HG03045 (cell line): ENCODE measurements around the gene TOX2.

ENCODE experiments used
- ATAC-seq: cut with Tn5 transposase; IDR thresholded peaks from one replicate; pipeline ENCODE4 v1.9.1; 2021; ENCODE audit warnings: mild to moderate bottlenecking, moderate library complexity; ENCODE audit not compliant: unreplicated experiment

TOX2 gene, protein sequence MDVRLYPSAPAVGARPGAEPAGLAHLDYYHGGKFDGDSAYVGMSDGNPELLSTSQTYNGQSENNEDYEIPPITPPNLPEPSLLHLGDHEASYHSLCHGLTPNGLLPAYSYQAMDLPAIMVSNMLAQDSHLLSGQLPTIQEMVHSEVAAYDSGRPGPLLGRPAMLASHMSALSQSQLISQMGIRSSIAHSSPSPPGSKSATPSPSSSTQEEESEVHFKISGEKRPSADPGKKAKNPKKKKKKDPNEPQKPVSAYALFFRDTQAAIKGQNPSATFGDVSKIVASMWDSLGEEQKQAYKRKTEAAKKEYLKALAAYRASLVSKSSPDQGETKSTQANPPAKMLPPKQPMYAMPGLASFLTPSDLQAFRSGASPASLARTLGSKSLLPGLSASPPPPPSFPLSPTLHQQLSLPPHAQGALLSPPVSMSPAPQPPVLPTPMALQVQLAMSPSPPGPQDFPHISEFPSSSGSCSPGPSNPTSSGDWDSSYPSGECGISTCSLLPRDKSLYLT

GRCh38 chr20:43914311-43915210 is at the start of gene TOX2:
Gene TOX2, plus strand, starts transcription at chr20:43914852. Its CDS starts 40 bp downstream, at chr20:43914892.
- peak; percentile 54 for ATAC-seq

DNA sequence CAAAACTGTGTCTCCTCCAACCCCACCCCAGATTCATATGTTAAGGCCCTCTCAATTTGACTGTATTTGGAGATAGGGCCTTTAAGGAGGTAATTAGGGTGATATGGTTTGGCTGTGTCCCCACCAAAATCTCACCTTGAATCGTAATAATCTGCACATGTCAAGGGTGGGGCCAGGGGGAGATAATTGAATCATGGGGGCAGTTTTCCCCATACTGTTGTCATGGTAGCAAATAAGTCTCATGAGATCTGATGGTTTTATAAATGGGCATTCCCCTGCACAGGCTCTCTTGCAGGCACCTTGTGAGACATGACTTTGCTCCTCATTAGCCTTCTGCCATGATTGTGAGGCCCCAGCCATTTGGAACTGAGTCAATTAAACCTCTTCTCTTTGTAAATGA is 46.6 kb upstream of the TOX2 start:
- no peak for ATAC-seq

GRCh38 chr20:43870484-43870883 is 44.2 kb upstream of the TOX2 start:
- ATAC-seq = no peak

GRCh38 chr20:43878776-43879175 is 35.9 kb upstream of the TOX2 start:
- ATAC-seq = no peak

DNA sequence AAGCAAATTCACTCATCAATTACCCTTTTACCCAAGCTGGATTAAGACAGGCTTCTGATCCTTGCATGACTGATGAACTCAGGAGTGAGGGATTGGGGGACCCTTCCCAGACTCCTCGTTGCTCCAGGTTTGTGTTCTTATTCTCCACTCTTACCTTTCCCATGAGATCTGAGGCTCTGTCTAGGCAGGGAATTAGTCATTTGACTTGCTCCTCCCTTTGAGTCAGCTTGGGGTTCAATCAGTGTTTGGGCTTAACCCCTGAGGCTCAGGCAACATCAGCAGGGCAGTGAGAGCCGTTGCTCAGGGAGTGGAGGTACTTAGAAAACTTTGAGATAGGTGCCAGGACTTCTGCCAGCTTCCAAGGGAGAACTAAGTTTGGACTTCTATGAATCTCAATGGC is 20.7 kb upstream of the TOX2 start:
- no peak for ATAC-seq

- ATAC-seq = no peak
Measured at GRCh38 chr20:43894491-43894890, 20.2 kb upstream of the TOX2 start.

- no peak for ATAC-seq
Measured at GRCh38 chr20:43895235-43895634, 19.4 kb upstream of the TOX2 start.

DNA sequence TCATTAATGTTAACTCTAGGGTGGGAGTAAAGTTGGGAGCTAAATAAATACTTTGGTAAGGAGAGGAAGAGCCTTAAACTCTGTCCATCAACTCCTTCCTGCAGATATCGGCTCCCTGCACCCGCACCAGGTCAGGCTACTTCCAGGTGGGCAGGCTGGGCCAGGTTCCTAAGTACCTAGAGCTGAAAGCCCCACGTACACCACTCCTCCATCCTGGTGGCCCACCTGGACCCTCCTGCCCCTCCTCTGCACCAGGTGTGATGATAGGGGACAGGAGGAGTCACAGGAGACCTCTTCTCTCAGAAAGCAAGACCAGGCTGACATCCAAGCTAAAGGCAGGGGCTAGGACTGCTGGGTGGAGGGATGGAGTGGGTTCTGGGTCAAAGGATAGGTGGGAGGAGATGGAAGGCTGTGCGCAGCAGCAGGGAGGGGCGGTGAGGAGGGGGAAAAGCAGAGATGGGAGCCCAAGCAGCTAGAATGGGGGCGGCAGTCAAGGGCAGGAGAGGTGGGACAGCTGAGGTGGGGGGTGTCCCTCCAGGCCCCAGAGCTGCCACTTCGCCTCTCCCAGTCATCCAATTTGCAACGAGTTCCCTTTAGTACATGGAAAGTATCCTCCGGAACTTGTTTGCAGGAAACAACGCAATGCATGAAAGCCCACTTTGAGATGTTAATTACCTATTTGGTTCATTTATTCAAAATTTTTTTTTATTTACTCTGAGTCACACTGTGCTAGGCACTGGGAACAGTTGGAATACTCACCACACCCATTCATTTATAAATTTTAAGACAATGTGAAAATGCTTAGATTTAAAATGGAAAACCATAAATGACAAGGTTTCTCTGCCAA is 15.2 kb upstream of the TOX2 start:
- no peak for ATAC-seq

DNA sequence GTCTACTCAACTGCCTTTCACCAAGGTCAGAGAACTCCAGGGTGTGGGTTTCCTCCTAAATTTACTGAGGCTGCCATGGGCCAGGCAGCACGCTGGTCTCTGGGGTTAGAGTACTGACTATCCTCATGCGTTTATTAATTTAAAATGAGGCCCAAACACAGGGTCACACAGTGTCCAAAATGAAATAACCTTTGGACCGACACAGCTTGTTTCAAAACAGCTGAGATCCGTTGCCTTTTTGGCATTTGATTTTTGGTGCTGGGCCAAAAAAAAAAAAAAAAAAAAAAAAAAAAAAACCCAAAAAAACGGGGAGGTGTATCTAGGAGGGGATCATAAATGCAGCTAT is 14.6 kb upstream of the TOX2 start:
- ATAC-seq = no peak

DNA sequence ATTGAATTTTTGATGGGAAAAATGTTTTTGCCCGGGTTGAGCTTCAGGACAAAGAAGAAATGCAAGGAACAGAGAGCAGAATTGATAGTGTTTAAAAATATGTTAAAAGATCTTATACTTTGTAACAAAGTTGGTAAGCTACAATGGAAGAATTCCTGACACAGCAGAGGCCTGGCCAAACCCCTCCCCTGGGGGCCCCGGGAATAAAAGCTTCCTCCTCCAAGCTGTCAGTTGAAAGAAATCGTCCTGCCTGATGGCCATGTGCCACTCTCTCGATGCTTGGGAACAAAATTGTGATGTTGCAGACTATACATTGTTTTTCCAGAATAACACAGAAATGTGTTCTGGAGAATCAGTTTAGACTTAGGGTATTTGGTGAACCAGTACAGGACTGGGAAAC is 14.2 kb upstream of the TOX2 start:
- no peak for ATAC-seq

- ATAC-seq = no peak
Measured at GRCh38 chr20:43901296-43901695, 13.4 kb upstream of the TOX2 start.

DNA sequence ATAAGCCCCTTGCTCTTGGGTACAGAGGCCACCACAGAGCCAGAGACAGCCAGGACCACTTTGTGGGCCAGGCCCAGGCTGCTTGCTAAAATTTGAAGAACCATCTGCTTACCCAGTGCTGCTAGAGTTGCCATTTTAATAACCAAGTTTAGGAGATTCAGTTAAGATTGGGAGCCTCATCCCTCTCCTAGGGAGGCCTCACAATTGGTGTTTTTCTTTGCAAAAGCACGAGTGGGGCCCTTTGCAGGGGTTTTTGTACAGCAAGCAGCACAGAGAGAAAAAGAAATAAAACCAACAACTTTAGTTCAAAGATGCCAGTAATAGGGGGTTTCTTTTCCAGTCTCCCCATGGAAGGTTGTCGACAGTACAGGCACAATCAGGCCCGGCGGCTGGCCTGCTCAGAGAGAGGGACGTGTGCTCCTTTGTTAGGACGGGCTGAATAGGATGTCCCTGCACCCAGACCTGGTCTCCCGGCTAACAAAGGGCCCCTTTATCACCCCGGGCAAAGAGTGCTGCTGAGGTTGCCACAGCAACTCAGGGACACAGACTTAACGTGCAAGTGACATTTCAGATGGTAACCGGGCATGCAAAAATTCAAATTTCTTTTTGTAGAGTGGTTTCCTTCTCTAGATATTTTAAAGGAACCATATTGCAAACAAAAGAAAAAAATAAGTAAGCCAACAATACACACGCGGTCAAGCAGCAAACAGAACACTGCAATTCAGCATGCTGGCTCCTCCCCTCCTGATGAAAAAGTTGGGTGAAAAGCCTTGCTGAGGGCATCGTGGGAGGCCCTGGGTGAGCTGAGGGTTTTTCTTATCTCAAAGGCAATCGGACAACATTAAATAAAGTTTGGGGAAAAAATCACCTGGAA is 10.5 kb upstream of the TOX2 start:
- no peak for ATAC-seq

GRCh38 chr20:43904827-43905177 is 9.8 kb upstream of the TOX2 start:
- no peak for ATAC-seq

GRCh38 chr20:43906505-43907034 is 8.1 kb upstream of the TOX2 start:
- no peak for ATAC-seq

- no peak for ATAC-seq
Measured at GRCh38 chr20:43909211-43909610, 5.4 kb upstream of the TOX2 start.

- ATAC-seq = no peak
Measured at GRCh38 chr20:43909720-43910119, 4.9 kb upstream of the TOX2 start.

DNA sequence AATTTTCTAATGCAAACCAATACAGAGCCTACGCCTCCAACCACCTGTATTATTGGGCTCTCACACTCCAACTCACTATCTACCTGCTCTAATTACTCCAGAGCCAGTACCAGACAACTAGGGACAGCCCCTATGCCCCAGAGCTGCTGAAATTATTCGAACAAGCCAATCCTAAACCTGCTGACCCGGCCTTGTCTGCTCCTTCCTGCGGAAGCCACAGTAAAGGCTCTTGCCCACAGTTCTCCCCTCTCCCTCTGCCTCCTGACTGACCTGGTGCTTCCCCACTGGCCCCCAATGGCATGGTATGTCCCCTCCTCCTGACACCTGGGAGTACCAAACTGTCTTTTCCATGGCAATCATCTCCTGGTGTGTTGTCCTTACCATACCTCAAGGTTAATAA is 4.1 kb upstream of the TOX2 start:
- no peak for ATAC-seq

DNA sequence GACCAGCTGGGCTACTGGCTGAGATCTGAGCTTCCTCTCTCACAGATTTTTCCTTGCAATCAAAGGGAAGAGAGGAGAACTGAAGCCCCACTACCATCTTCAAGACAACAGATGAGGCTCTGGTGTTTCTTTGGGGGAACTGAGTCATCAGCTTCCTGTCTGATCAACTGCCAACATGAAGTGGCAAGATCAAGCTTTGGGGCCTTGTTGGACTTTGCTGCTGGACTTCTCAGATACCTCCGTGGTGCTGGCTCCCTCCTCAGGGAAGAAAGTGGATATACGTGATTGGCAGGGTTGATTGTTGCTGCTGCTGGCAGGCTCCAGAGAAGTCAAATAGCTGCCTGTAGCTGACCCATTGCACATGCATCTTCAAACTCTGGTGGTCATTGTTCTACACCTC is 3.6 kb upstream of the TOX2 start:
- ATAC-seq = no peak

GRCh38 chr20:43913291-43914025 is 1.2 kb upstream of the TOX2 start:
- ATAC-seq = no peak
